Hepatocyte (in vitro differentiated cells): ENCODE measurements around the gene AP1S2. TPM values are rescaled to one million over a fixed set of nuclear protein-coding genes. Genes with fewer than 3 reads are reported as not detected.

Source experiments
- DNase-seq: peaks from one replicate; pipeline ENCODE4 v3.0.0-alpha.2; 2016; ENCODE audit warnings: low spot score
- H2AFZ ChIP-seq: fragments of 200-600 bp; sonication (generic); 2 replicates; pipeline ENCODE4 v1.6.0; 2016; ENCODE audit warnings: antibody characterized with exemption, mild to moderate bottlenecking
- H3K27ac ChIP-seq: fragments of 200-600 bp; sonication (generic); 2 replicates; pipeline ENCODE4 v1.5.1; 2016; ENCODE audit warnings: mild to moderate bottlenecking
- H3K27me3 ChIP-seq: fragments of 200-600 bp; sonication (generic); 2 replicates; pipeline ENCODE4 v1.6.1; 2016
- H3K36me3 ChIP-seq: fragments of 200-600 bp; sonication (generic); replicated peaks from 2 replicates; pipeline ENCODE4 v1.5.1; 2016; ENCODE audit warnings: low read depth; ENCODE audit not compliant: insufficient read depth
- H3K4me1 ChIP-seq: fragments of 200-600 bp; sonication (generic); 2 replicates; pipeline ENCODE4 v1.5.1; 2016; ENCODE audit warnings: mild to moderate bottlenecking, moderate library complexity; ENCODE audit not compliant: insufficient read depth
- H3K4me2 ChIP-seq: fragments of 200-600 bp; sonication (generic); 2 replicates; pipeline ENCODE4 v1.6.0; 2016
- H3K4me3 ChIP-seq: fragments of 200-600 bp; sonication (generic); 2 replicates; pipeline ENCODE4 v1.5.1; 2016; ENCODE audit warnings: mild to moderate bottlenecking
- H3K79me2 ChIP-seq: fragments of 200-600 bp; sonication (generic); 2 replicates; pipeline ENCODE4 v1.6.0; 2017; ENCODE audit warnings: mild to moderate bottlenecking
- H3K9me2 ChIP-seq: fragments of 200-600 bp; sonication (generic); replicated peaks from 2 replicates; pipeline ENCODE4 v1.6.0; 2017; ENCODE audit warnings: mild to moderate bottlenecking; ENCODE audit not compliant: insufficient read depth
- H3K9me3 ChIP-seq: fragments of 200-600 bp; sonication (generic); 2 replicates; pipeline ENCODE4 v1.5.1; 2016; ENCODE audit warnings: low read depth, mild to moderate bottlenecking
- H4K20me1 ChIP-seq: fragments of 200-600 bp; sonication (generic); 2 replicates; pipeline ENCODE4 v1.6.0; 2016; ENCODE audit warnings: mild to moderate bottlenecking; ENCODE audit not compliant: insufficient read depth, poor library complexity, severe bottlenecking
- CTCF ChIP-seq: fragments of 200-600 bp; sonication (generic); IDR thresholded peaks from 2 replicates; pipeline ENCODE4 v1.5.1; 2016; ENCODE audit warnings: antibody characterized with exemption, mild to moderate bottlenecking; ENCODE audit not compliant: poor library complexity
- EZH2 ChIP-seq: fragments of 200-600 bp; sonication (generic); IDR thresholded peaks from 2 replicates; pipeline ENCODE4 v1.6.1; 2016; ENCODE audit warnings: antibody characterized with exemption, mild to moderate bottlenecking, borderline replicate concordance
- EZH2phosphoT487 ChIP-seq: fragments of 200-600 bp; sonication (generic); IDR thresholded peaks from one replicate; pipeline ENCODE4 v1.6.1; 2018; ENCODE audit warnings: antibody characterized with exemption, mild to moderate bottlenecking, low read depth, moderate library complexity; ENCODE audit not compliant: unreplicated experiment, severe bottlenecking
- WGBS: methylation state at CpG from one replicate; pipeline ENCODE4 v1.1.6; 2016; ENCODE audit warnings: low lambda C conversion rate; ENCODE audit errors: missing lambda C conversion rate; 5-methylcytosine and 5-hydroxymethylcytosine counted together
- polyA plus RNA-seq: library from polyadenylated mRNA; unstranded; fragments of >200 nt; fragmentation: Nextera tagmentation; extraction: Ambion mirVana; gene quantifications from 2 replicates; pipeline ENCODE4 v1.2.1, GENCODE V29; 2016
- total RNA-seq: library from RNA; depleted of rRNA; stranded (reverse); fragments of >200 nt; gene quantifications from 2 replicates; pipeline ENCODE4 v1.2.3, GENCODE V29; 2014

Gene AP1S2
- total and polyA plus RNA-seq, 2 experiments from 2014 or later = 29.0 to 69.2 TPM

- Histone ChIP-seq H3K36me3 (no peaks in the 10 kb centered on the region), H3K4me3 (no peak overlapping the region), H3K27me3 (no peaks in the 10 kb centered on the region), H3K9me2 (no peaks in the 10 kb centered on the region), H3K27ac (no peak overlapping the region), H3K9me3 (no peaks in the 10 kb centered on the region), H3K4me2 (no peak overlapping the region), H3K4me1 (peaks cover 11% of the 10 kb centered on the region), H4K20me1 (no peaks in the 10 kb centered on the region), H2AFZ (no peak overlapping the region), H3K79me2 (peaks cover 28% of the 10 kb centered on the region)
- WGBS = 59% methylated on average over 1 of the region's 1 CpG
- TF ChIP-seq EZH2 (no peak), CTCF (no peak), EZH2phosphoT487 (no peak)
- DNase-seq = no peak
Observed at GRCh38 chrX:15848576-15848975, 6.0 kb downstream of the AP1S2 start.

- H3K4me1 ChIP-seq = peaks cover 9% of the 10 kb centered on the region
- no peaks in the 10 kb centered on the region for H3K27me3 ChIP-seq
- no peak overlapping the region for H3K27ac ChIP-seq
- H3K36me3 ChIP-seq = no peaks in the 10 kb centered on the region
- H3K4me2 ChIP-seq = no peak overlapping the region
- no peaks in the 10 kb centered on the region for H3K9me2 ChIP-seq
- H3K9me3 ChIP-seq = no peaks in the 10 kb centered on the region
- H2AFZ ChIP-seq = no peak overlapping the region
- H3K79me2 ChIP-seq = peaks cover 9% of the 10 kb centered on the region
- H4K20me1 ChIP-seq = no peaks in the 10 kb centered on the region
- H3K4me3 ChIP-seq = no peak overlapping the region
- TF ChIP-seq EZH2phosphoT487 = no peak
- TF ChIP-seq CTCF = no peak
- TF ChIP-seq EZH2 = no peak
- no peak for DNase-seq
Observed at GRCh38 chrX:15843960-15844359, 10.7 kb downstream of the AP1S2 start.

GRCh38 chrX:15841853-15842516, 12.6 kb downstream of the AP1S2 start:
- TF ChIP-seq EZH2phosphoT487 = no peak
- TF ChIP-seq CTCF = no peak
- TF ChIP-seq EZH2 = no peak
- Histone ChIP-seq H3K79me2 (peaks cover 7% of the 10 kb centered on the region), H3K4me1 (no peaks in the 10 kb centered on the region), H3K27ac (no peak overlapping the region), H3K4me2 (no peak overlapping the region), H3K9me3 (no peaks in the 10 kb centered on the region), H3K4me3 (no peak overlapping the region), H4K20me1 (no peaks in the 10 kb centered on the region), H2AFZ (no peak overlapping the region), H3K9me2 (no peaks in the 10 kb centered on the region), H3K36me3 (no peaks in the 10 kb centered on the region), H3K27me3 (no peaks in the 10 kb centered on the region)
- no peak for DNase-seq
- 90% methylated on average over 2 of the region's 2 CpGs for WGBS
